Tibial artery (tissue), 4 donors: Measurements from ENCODE around the gene DGKI.

Source experiments
- DNase-seq, 2 donors: peaks; one replicate each; pipeline ENCODE4 v3.0.0-alpha.2; 2019
- H3K27ac ChIP-seq, 2 donors: fragments of 200-600 bp; sonication (generic) in 1 of 2; 1 replicate in 1 of 2; 2 replicates in 1 of 2; pipeline ENCODE4 v1.5.1; 2018 to 2019; ENCODE audit warnings: mild to moderate bottlenecking in 1 of 2
- H3K27me3 ChIP-seq, 2 donors: fragments of 200-600 bp; sonication (generic) in 1 of 2; one replicate each; pipeline versions ENCODE4 v1.5.1 to v1.6.0; 2016 to 2019
- H3K36me3 ChIP-seq, 3 donors: fragments of 200-600 bp; sonication (generic) in 2 of 3; one replicate each; pipeline ENCODE4 v1.5.1; 2016 to 2019; ENCODE audit warnings: mild to moderate bottlenecking in 2 of 3
- H3K4me1 ChIP-seq, 4 donors: fragments of 200-600 bp; sonication (generic) in 2 of 4; 1 replicate in 3 of 4; 2 replicates in 1 of 4; pipeline ENCODE4 v1.5.1; 2016 to 2019
- H3K4me3 ChIP-seq, 2 donors: fragments of 200-600 bp; sonication (generic) in 1 of 2; 1 replicate in 1 of 2; 2 replicates in 1 of 2; pipeline ENCODE4 v1.5.1; 2018 to 2019; ENCODE audit warnings: mild to moderate bottlenecking in 2 of 2
- H3K9me3 ChIP-seq, 3 donors: fragments of 200-600 bp; sonication (generic) in 1 of 3; one replicate each; pipeline ENCODE4 v1.5.1; 2016 to 2019
- intact Hi-C: fragments of 100-400 bp; cut with DNase I; formaldehyde crosslinking; loops from one replicate; pipeline ENCODE4 v1.15.0; 2023; ENCODE audit warnings: low total_unique reads
- TF ChIP-seq, protein P1 (sequence below), 2 experiments: fragments of 200-600 bp in 1 of 2; fragments of 450-650 bp in 1 of 2; IDR thresholded peaks; one replicate each; pipeline ENCODE4 v1.5.1; 2017 to 2019; ENCODE audit warnings: antibody characterized with exemption in 2 of 2, mild to moderate bottlenecking in 1 of 2, moderate library complexity in 1 of 2

Gene DGKI

DNA sequence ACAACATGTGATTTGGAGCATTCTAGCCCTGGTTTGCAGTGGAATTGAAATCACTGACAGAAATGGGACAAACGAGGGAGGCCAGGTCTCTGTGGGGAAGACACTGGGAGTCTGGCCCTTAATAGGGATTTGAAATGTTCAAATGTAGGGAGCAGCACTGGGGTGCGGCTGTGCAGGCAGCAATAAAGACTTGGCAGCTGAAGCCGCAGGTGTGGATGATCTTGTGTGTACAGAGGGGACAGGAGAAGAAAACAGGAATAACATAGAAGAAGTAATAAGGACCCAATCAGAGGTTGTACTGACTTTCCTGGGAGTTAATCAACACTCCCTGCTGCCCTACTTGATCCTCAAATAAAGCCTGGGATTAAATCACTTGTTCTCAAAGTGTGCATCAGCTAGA, 375.6 kb downstream of the DGKI start:
- H3K4me1 ChIP-seq, result no peaks in the 10 kb centered on the region
- H3K36me3 ChIP-seq, result no peaks in the 10 kb centered on the region
- no peak for DNase-seq
- H3K27me3 ChIP-seq, result no peaks in the 10 kb centered on the region
- no peak overlapping the region for H3K4me3 ChIP-seq
- TF ChIP-seq, protein P1, sequence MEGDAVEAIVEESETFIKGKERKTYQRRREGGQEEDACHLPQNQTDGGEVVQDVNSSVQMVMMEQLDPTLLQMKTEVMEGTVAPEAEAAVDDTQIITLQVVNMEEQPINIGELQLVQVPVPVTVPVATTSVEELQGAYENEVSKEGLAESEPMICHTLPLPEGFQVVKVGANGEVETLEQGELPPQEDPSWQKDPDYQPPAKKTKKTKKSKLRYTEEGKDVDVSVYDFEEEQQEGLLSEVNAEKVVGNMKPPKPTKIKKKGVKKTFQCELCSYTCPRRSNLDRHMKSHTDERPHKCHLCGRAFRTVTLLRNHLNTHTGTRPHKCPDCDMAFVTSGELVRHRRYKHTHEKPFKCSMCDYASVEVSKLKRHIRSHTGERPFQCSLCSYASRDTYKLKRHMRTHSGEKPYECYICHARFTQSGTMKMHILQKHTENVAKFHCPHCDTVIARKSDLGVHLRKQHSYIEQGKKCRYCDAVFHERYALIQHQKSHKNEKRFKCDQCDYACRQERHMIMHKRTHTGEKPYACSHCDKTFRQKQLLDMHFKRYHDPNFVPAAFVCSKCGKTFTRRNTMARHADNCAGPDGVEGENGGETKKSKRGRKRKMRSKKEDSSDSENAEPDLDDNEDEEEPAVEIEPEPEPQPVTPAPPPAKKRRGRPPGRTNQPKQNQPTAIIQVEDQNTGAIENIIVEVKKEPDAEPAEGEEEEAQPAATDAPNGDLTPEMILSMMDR (IDR thresholded peaks at IDR 0.05), result no peak
- H3K27ac ChIP-seq, result no peak overlapping the region
- no peaks in the 10 kb centered on the region for H3K9me3 ChIP-seq
- intact Hi-C loops, result no loop called here

DNA sequence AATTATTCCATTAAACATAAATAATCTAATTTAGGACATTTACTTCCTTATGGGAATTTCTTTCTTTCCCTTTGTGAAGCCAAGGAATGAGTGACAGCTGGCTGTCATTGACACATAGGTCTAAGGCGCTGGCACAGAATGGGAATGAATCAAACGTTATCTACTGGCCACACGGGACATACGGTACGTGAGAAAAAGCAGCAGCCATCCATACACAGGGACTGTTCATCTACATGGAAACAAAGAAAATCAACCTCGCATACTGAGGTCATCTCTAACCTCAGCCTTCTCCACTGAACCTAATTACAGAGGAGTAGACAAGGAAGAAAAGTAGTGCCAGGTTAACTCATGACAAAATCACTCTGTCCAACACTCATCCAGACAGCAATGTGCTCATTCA, 376.9 kb downstream of the DGKI start:
- DNase-seq, result no peak
- Histone ChIP-seq H3K4me1 (no peaks in the 10 kb centered on the region), H3K4me3 (no peak overlapping the region), H3K27me3 (no peaks in the 10 kb centered on the region), H3K27ac (no peak overlapping the region), H3K36me3 (no peaks in the 10 kb centered on the region), H3K9me3 (no peaks in the 10 kb centered on the region)
- TF ChIP-seq, protein P1 (IDR thresholded peaks at IDR 0.05), result no peak
- intact Hi-C loops, result no loop called here

DNA sequence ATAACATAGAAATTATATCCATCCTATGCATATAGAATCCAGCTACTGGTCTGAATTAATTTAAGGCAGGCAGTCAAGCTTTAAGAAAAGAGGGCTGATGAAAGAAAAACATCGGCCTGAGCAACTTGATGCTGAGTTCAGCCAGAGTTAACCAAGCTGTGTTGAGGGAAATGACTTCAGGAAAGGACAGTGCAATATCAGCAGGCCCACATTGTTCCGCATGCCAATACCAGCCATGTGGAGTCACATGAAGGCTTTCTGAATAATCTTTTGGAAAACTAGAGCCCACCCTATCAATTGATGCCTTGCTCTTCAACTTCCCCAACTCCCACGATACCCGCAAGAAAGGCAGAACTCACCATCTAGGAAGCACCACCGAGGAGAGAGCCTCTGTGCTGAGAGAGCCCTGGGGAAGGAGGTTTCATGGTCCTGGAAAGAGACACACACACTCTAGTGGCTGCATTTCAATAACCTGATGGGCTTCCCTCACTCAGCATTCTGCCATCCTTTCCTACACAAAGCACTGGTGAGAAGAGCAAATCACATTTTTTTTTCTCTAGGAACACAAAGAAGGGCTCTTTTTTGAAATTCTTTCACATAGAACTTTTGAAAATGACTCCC, 377.5 kb downstream of the DGKI start:
- H3K9me3 ChIP-seq, result no peaks in the 10 kb centered on the region
- DNase-seq, result no peak
- H3K4me1 ChIP-seq, result no peaks in the 10 kb centered on the region
- intact Hi-C loops, result no loop called here
- no peak overlapping the region for H3K27ac ChIP-seq
- no peaks in the 10 kb centered on the region for H3K27me3 ChIP-seq
- no peak overlapping the region for H3K4me3 ChIP-seq
- no peaks in the 10 kb centered on the region for H3K36me3 ChIP-seq
- TF ChIP-seq, protein P1 (IDR thresholded peaks at IDR 0.05), result no peak

DNA sequence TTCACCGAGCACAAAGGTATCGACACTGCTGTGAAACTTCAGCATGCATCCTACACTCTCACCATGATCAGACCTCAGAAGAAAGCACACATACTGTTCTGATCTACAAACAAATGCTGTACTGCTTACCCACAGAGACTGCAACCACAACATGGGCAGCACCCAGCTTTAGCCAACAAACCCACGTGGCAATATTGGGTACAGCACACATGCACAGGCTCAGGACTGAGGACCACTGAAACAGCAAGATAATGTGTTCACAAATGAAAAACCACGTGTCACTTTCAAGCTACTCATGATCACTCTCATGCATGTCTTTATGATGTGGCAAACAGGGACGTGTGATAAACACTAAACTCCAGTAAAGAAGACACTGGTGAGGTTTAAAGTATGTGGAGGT, 383.9 kb downstream of the DGKI start:
- Histone ChIP-seq H3K9me3 (no peaks in the 10 kb centered on the region), H3K4me1 (no peaks in the 10 kb centered on the region), H3K27me3 (no peaks in the 10 kb centered on the region), H3K36me3 (no peaks in the 10 kb centered on the region), H3K4me3 (no peak overlapping the region), H3K27ac (no peak overlapping the region)
- intact Hi-C loops, result no loop called here
- TF ChIP-seq, protein P1 (IDR thresholded peaks at IDR 0.05), result no peak
- no peak for DNase-seq

- Histone ChIP-seq H3K9me3 (no peaks in the 10 kb centered on the region), H3K27ac (no peak overlapping the region), H3K36me3 (no peaks in the 10 kb centered on the region), H3K27me3 (no peaks in the 10 kb centered on the region), H3K4me1 (no peaks in the 10 kb centered on the region), H3K4me3 (no peak overlapping the region)
- no peak for DNase-seq
- intact Hi-C loops, result no loop called here
- TF ChIP-seq, protein P1 (IDR thresholded peaks at IDR 0.05), result no peak
Measured at GRCh38 chr7:137462074-137462715, 384.6 kb downstream of the DGKI start.
